Ramos (cell line): Measurements from ENCODE around the gene SORCS3.

ENCODE experiments used
- in situ Hi-C: fragments of 300-500 bp; cut with MboI; formaldehyde crosslinking; loops from one replicate; pipeline ENCODE4 v1.14.3; 2022; ENCODE audit warnings: low sequenced_read_pairs; ENCODE audit not compliant: unreplicated experiment

The SORCS3 gene

GRCh38 chr10:104766341-104766740 lies 125.3 kb downstream of the SORCS3 start:
- in situ Hi-C loops = no loop called here

GRCh38 chr10:104767282-104767681 lies 126.2 kb downstream of the SORCS3 start:
- in situ Hi-C loops = no loop called here

DNA sequence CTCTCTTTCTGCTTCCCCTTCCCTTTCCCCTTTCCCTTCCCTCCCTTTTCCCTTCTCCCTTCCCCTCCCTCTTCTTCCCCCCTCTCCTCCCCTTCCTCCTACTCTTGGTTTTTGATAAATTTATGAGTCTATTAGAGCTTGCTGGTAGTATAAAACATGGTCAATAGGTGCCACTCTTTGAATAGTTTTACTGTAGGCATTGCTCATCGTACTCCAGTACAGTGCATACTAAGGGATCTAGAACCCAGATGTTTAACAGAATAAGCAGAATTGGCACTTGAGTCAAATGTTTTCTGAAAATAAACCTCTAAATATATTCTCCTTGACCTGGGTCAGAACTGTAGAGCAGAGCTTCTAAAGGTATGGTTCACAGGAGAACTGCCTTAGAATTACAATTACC lies 126.7 kb downstream of the SORCS3 start:
- in situ Hi-C loops = no loop called here

DNA sequence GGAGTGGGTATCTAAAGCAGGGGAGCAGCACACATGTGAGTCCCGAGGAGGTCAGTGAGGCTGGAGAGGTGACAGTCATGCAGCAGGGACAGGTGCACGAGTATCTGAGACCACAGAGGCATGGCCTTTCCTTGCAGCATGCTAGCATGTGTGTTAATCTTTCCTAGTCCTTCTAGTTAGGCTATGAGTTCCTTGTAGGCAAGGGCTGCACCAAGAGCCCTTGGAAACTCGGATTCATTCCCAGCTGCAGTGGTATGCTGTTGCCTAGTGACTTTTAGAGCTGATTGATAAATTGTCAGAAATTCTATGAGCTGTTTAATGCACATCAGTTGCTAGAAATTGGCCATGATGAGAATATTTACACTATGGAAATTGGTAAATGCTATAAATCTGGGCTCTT lies 132.0 kb downstream of the SORCS3 start:
- in situ Hi-C loops = no loop called here

GRCh38 chr10:104774234-104774633 lies 133.1 kb downstream of the SORCS3 start:
- in situ Hi-C loops = no loop called here

DNA sequence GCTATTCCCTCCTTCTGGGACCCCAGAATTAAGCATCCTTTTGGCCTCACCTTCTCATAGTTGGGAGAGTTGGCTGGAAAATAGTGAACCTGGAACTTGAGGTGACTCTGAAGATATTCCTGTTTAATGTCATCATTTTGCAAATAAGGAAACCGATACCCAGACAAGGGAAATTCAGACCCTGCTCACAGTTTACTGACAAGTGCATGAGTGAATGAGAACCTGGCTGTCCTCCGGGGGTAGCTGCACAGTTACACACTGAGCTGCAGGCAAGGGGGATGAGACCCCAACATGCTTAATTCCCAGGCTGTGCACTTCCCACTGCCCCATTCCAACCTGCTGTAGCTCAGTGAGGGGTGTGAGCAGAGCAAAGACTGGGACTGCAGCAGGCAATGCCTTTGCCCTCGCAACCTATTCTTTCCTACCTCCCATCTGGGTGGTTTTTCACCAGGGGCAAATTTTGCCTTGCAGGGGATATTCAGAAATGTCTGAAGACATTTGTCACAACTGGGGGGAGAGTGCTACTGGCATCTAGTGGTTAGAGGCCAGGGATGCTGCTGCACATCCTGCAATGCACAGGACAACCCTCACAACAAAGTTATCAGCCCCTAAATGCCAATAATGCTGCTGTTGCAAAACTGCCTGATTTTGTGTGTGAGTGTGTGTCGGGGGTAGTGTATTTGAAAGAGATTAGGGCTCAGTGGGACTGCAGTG lies 136.2 kb downstream of the SORCS3 start:
- in situ Hi-C loops = no loop called here

DNA sequence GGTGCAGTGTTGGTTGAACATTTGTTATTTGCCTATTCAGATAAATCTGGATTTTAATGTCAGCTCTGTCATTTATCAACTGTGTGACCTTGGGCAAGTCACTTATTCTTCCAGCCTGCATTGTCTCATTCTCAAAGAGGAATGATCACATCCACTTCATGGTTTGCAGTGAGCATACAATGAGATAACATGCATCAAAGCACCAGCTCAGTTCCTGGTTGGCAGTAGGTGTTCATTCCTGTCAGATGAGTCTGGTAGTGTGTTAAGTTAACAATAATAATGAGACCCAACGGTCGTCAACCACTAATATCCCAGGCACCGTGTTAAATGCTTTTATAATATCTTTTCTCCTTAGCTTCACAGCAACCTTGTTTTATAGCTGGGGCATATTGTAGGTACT lies 137.3 kb downstream of the SORCS3 start:
- in situ Hi-C loops = no loop called here

DNA sequence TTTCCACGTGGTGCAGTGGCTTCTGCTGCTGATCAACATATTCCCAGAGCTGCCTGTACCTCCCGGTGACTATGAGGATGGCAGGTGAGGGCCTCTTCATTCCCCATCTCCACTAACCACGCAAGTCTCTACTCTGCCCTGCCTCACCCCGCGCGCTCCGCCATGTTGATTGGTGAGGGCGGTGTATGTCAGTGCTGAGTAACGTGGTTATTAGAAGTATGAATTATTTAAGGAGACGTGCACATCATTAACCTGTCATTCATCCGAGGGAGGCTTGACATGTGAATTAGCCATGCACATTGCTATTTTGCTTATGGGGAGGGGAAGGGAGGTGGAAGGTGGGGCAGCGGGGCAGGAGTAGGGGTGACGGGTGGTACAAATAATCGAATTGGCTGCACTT lies 138.6 kb downstream of the SORCS3 start:
- in situ Hi-C loops = no loop called here

GRCh38 chr10:104780165-104780564 lies 139.1 kb downstream of the SORCS3 start:
- in situ Hi-C loops = no loop called here

DNA sequence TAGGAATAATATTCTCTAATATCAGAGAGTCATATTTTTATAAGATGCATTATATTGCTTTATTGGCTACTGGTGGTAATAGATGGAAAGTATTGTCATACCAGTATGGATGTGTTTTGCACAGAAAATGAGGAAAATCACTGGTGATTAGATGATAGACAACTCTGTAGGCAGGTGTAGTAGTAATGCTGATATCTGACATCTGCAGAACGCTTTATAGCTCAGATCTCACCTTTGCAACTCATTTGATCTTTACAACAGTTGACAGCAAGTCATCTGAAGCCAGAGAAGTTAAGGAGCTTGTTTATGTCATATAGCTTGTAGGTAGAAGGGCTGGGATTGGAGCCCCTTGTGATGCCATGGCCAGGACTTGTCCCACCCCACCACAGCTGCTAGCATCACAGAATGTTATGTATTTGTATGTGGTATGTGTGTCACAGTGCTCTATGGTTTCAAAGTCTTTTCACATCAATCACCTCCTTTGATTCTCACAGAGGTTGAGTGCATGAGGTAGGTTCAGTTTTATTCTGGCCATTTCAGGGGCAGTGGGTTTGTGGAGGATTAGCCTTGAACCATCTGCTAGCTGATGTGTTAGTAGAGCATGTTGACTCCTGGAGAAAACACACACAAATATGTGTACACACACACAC lies 140.0 kb downstream of the SORCS3 start:
- in situ Hi-C loops = no loop called here

DNA sequence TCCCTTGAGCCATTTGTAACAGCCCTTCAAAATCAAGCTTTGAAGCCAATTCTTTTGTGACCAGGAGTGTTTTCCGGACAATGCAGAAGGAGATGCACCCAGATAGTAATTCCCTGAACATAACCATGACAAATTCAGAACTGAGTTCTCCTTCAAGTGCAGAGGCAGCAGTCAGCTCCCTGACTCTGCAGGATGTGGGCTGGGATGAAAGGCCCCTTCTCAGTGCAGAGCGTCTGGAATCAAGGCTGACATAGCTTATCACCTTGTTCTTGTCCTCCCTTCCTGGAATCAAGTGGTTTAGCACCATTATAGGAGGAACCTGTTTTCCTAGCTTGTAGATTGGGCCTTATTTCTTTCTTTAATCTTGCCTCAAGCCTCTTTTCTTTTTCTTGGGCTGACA lies 143.4 kb downstream of the SORCS3 start:
- in situ Hi-C loops = no loop called here

DNA sequence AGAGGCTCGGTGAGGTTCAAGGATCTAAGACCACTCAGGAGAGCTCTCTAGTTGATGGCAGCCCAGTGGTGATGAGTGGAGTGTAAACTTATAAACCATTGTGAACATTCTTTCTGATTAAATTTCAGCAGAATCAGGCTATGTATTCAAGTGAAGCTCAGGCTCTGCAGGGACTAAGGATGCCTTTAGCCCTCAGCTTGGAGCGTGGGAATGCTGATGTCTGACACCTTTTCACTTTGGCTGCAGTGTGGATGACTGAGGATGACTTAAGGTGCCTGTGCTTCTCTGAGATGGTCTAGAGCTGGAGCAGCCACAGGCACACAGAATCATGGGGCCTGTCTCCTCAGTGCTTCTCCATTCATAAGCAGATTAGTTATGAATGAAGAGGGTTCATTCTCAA lies 150.4 kb downstream of the SORCS3 start:
- in situ Hi-C loops = no loop called here

- in situ Hi-C loops = no loop called here
Measured at GRCh38 chr10:104795411-104795810, 154.3 kb downstream of the SORCS3 start.

DNA sequence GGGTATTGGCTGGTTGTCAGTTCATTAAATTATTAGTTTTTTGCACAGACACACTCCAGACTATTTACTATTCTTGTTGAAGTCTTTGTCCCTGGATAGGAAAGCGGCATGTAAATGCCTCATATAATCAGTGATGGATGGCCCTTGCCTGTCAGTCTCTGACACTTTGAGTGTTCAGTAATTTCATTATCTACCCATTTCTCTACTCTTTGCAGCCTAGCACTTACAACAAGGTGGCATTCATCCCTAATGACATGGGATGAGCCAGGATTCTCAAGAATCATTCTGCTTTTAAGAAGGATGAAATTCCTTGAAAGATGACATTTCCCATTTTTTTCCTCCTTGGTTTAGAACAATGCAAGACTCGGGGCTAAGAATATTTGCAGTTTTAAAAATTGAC lies 155.7 kb downstream of the SORCS3 start:
- in situ Hi-C loops = no loop called here

- in situ Hi-C loops = no loop called here
Measured at GRCh38 chr10:104802941-104803340, 161.9 kb downstream of the SORCS3 start.

- in situ Hi-C loops = no loop called here
Measured at GRCh38 chr10:104804880-104805279, 163.8 kb downstream of the SORCS3 start.

- in situ Hi-C loops = no loop called here
Measured at GRCh38 chr10:104806801-104807200, 165.7 kb downstream of the SORCS3 start.

- in situ Hi-C loops = no loop called here
Measured at GRCh38 chr10:104807581-104808310, 166.7 kb downstream of the SORCS3 start.

DNA sequence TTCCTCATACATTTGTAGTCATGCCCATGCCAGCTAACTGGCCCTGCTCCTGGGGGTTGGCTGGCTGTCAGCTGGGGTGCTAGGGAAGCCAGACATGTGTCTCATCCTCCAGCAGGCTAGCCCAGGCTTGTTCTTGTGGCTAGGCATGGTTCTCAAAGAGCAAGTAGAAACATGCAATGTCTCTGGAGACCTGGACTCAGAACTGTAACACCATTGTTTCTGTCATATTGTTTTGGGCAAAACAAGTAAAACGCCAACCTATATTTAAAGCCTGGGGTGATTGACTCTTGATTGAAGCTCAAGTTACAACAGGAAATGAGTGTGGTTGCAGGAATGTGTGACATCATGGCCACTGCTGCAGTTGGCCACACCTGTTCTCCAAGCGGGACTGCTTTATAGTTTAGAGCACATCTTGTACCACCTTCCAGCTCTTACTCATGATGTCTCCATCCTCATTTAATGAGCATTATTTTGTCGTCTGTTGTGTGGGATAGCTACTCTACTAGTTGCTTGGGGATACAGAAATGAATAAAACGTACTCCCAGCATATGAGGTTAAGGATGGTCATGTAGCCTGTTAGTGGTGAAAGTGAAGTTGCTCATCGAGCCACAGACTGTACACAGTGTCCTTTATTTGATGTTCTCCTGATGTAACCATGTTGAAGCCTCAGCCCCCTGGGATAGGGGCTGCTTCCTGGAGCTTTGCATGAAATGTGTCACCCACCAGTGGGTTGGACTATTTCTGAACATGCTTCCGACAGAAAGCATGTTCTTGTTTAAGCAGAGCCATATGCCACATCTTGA lies 168.4 kb downstream of the SORCS3 start:
- in situ Hi-C loops = no loop called here

GRCh38 chr10:104811166-104811565 lies 170.1 kb downstream of the SORCS3 start:
- in situ Hi-C loops = no loop called here

DNA sequence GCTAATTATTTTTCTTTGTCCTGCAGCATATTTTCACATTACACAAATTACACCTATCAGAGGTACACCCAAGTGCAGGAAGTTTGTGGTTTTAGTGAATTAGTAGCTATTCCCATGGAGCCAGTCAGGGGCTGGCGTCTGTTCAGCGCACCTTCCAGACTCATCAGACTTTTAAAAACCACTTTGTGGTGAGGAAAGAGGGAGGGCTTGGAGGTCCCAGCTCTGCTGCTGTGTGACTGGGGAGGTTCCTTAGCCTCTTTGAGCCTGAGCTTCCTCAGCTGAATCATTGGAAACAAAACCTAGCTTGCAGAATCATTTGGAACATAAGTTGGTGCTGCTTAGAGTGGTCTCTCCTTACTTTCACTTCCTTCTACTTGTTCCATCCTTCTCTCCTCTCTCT lies 175.4 kb downstream of the SORCS3 start:
- in situ Hi-C loops = no loop called here
